ENCODE data around the gene ACTR8.
"Not testable (repeated sequence)": the region's sequence is repeated elsewhere in the genome, so short reads cannot be mapped to it uniquely, and the experiment has no call there.

ACTR8 gene, protein sequence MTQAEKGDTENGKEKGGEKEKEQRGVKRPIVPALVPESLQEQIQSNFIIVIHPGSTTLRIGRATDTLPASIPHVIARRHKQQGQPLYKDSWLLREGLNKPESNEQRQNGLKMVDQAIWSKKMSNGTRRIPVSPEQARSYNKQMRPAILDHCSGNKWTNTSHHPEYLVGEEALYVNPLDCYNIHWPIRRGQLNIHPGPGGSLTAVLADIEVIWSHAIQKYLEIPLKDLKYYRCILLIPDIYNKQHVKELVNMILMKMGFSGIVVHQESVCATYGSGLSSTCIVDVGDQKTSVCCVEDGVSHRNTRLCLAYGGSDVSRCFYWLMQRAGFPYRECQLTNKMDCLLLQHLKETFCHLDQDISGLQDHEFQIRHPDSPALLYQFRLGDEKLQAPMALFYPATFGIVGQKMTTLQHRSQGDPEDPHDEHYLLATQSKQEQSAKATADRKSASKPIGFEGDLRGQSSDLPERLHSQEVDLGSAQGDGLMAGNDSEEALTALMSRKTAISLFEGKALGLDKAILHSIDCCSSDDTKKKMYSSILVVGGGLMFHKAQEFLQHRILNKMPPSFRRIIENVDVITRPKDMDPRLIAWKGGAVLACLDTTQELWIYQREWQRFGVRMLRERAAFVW

DNA sequence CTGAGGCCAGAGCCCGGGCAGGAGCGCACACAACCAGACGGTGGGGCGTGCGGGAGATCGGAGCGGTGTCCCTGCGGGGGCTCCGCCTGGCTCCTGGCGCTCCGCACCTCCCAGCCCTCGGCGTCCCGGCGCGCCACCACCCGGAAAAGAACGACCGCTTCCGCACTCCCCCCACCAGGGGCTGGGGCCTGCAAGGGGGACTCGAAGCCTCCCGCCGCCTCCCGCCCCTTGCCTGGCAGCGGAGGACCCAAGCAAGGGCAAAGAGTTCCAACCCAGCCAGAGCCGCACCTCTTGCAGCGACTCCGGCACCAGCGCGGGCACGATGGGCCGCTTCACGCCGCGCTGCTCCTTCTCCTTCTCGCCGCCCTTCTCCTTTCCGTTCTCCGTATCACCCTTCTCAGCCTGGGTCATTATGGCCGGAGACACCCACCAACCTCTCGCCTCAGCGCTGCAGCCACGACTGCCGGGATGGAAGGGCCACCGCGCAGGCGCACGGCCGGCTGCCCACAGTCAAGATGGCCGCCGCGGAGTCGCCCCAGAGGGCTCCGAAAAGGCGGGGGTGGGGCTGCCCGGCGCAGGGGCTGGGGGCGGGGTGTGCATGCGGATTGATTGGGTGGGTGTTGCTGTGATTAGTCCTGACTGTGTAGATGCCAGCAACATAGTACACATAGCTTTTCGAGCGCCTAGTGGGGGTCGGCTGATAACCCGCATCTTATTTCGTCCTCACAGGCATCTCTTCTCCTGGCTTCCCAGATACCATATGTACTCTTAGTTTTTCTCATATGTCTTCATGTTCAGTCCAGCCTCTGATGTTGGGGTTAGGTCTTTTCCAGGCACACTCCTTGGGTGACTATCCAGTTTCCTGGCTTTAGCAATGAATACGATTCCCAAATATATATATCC is at the start of gene ACTR8:
ACTR8 (minus strand) TSS at position 462 of the 903 bp plus-strand sequence; CDS start at position 411, 51 bp downstream.
- peak; percentile 94 for DNase-seq (ENCODE audit: low spot score)
- in situ Hi-C loops (cut with MboI; ENCODE audit: low pct_unique_long_range_greater_than_20kb, low sequenced_read_pairs, unreplicated experiment) = no loop called here
- TF ChIP-seq, protein P1, sequence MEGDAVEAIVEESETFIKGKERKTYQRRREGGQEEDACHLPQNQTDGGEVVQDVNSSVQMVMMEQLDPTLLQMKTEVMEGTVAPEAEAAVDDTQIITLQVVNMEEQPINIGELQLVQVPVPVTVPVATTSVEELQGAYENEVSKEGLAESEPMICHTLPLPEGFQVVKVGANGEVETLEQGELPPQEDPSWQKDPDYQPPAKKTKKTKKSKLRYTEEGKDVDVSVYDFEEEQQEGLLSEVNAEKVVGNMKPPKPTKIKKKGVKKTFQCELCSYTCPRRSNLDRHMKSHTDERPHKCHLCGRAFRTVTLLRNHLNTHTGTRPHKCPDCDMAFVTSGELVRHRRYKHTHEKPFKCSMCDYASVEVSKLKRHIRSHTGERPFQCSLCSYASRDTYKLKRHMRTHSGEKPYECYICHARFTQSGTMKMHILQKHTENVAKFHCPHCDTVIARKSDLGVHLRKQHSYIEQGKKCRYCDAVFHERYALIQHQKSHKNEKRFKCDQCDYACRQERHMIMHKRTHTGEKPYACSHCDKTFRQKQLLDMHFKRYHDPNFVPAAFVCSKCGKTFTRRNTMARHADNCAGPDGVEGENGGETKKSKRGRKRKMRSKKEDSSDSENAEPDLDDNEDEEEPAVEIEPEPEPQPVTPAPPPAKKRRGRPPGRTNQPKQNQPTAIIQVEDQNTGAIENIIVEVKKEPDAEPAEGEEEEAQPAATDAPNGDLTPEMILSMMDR (IDR thresholded peaks at IDR 0.05; ENCODE audit: extremely low read depth, insufficient read depth, missing control alignments) = no peak

DNA sequence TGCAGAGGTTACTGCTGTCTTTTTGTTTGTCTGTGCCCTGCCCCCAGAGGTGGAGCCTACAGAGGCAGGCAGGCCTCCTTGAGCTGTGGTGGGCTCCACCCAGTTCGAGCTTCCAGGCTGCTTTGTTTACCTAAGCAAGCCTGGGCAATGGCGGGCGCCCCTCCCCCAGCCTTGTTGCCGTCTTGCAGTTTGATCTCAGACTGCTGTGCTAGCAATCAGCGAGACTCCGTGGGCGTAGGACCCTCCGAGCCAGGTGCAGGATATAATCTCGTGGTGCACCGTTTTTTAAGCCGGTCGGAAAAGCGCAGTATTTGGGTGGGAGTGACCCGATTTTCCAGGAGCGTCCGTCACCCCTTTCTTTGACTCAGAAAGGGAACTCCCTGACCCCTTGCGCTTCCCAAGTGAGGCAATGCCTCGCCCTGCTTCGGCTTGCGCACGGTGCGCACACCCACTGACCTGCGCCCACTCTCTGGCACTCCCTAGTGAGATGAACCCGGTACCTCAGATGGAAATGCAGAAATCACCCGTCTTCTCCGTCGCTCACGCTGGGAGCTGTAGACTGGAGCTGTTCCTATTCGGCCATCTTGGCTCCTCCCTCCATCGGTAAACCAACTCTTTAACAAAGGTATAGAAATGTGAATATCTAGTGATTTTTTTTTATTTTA is 45.4 kb upstream of the ACTR8 start:
- in situ Hi-C loops (cut with MboI; ENCODE audit: low pct_unique_long_range_greater_than_20kb, low sequenced_read_pairs, unreplicated experiment); DNase-seq (ENCODE audit: low spot score): not testable (repeated sequence)

DNA sequence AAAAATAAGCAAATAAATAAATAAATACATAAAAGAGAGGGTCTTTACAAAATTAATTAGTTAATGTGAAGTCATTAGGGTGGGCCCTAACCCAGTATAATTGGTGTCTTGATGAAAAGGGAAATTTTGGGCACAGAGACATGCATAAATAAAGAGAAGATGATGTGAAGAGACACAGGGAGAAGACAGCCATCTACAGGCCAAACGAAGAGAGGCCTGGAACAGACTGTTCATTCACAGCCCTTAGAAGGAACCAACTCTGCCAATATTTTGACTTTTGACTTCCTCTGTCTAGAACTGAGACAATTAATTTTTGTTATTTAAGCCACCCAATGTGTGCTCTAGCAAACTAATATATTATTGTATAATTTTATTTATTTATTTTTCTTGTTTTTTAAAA is 39.3 kb upstream of the ACTR8 start:
- in situ Hi-C loops (cut with MboI; ENCODE audit: low pct_unique_long_range_greater_than_20kb, low sequenced_read_pairs, unreplicated experiment) = no loop called here
- DNase-seq (ENCODE audit: low spot score) = peak; percentile 34
- TF ChIP-seq, protein P1 (IDR thresholded peaks at IDR 0.05; ENCODE audit: extremely low read depth, insufficient read depth, missing control alignments) = peak; percentile 53

DNA sequence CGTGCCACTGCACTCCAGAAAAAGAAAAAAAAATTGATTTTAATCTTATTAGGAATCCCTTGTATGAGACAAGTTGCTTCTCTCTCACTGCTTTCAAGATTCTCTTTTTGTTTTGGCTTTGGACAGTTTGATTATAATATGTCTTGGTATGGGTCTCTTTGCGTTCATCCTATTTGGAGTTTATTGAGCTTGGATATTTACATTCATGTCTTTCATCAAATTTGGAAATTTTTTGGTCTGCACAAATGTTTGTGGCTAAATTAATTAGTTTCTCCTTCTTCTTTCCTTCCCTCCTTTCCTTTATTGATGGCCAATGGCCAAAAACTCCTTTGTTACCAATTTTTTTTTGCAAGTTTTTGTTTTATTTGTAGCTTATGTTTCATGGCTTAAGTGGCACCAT is 37.8 kb upstream of the ACTR8 start:
- no peak for DNase-seq (ENCODE audit: low spot score)
- TF ChIP-seq, protein P1 (IDR thresholded peaks at IDR 0.05; ENCODE audit: extremely low read depth, insufficient read depth, missing control alignments) = no peak
- in situ Hi-C loops (cut with MboI; ENCODE audit: low pct_unique_long_range_greater_than_20kb, low sequenced_read_pairs, unreplicated experiment) = no loop called here

DNA sequence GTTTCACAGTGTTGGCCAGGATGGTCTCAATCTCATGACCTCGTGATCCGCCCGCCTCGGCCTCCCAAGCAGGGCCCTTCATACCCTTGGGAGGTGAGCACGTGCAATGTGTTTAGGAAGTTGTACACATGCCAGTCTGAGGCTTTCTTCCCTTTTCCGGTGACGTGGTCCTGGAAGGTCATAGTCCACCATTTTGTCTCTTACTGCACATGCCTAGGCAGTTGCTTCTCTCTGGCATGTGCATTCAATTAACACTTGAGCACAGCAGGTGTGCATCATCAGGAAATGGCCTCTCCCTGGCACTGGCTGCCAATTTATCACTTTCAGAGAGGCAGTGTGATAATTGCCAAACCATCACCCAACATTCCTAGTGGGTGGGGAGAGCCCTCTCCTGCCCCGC is 31.4 kb upstream of the ACTR8 start:
- in situ Hi-C loops (cut with MboI; ENCODE audit: low pct_unique_long_range_greater_than_20kb, low sequenced_read_pairs, unreplicated experiment) = no loop called here
- TF ChIP-seq, protein P1 (IDR thresholded peaks at IDR 0.05; ENCODE audit: extremely low read depth, insufficient read depth, missing control alignments) = no peak
- no peak for DNase-seq (ENCODE audit: low spot score)

DNA sequence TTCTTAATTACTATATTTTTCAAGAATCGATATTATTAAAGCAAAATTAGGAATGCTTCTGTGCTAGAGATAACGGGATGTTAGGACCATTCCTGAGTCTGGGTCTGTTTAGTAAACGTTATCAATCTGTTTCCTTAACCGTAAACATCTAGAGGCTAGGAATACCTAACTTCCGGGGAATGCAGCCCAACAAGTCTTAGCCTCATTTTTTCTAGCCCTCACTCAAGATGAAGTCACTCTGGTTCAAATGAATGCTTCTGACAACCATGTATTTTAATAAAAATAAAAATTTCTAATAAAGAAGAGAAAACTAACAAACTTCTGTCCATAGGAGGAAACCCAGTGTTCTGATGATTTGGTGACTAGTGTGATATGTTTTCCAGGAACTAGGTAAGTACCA is 20.8 kb upstream of the ACTR8 start:
- DNase-seq (ENCODE audit: low spot score) = no peak
- TF ChIP-seq, protein P1 (IDR thresholded peaks at IDR 0.05; ENCODE audit: extremely low read depth, insufficient read depth, missing control alignments) = no peak
- in situ Hi-C loops (cut with MboI; ENCODE audit: low pct_unique_long_range_greater_than_20kb, low sequenced_read_pairs, unreplicated experiment) = no loop called here
